Measurements from ENCODE around the gene ZSCAN5C.
"Not testable (repeated sequence)": the region's sequence is repeated elsewhere in the genome, so short reads cannot be mapped to it uniquely, and the experiment has no call there.

The ZSCAN5C gene, protein sequence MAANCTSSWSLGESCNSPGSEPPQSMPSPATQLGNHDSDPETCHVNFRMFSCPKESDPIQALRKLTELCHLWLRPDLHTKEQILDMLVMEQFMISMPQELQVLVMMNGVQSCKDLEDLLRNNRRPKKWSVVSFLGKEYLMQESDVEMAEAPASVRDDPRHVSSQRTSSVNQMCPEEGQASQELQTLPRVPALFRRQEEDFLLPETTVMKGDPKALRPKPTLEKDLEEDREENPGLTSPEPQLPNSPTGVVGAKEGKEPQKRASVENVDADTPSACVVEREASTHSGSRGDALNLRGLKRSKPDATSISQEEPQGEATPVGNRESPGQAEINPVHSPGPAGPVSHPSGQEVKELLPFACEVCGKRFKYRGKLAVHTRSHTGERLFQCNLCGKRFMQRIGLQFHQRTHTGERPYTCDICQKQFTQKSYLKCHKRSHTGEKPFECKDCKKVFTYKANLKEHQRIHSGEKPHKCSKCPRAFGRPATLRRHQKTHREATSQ

DNA sequence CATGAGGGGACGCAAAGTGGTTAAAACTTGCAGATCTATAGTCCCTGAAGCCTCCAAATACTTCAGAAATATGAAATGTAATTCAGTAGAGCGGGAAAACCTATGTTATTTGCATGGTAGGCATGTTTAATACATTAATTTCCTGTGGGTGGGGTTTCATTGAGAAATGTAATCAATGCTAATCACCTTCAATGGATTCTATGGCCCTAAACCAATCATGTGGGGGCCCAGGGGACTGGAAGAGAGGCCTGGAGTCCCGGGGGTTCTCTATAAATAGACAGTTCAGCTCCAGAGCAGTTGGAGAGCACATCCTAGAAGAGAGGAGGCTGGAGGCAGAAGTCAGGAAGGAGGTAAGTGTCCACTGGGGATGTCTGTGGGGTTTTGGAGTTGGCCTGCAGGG lies at the start of gene ZSCAN5C:
Gene ZSCAN5C, plus strand, starts transcription at position 301 of the 400 bp plus-strand sequence. CDS start 3,641 bp downstream, outside the sequence.
- DNase-seq (ENCODE audit: low spot score) = no peak

DNA sequence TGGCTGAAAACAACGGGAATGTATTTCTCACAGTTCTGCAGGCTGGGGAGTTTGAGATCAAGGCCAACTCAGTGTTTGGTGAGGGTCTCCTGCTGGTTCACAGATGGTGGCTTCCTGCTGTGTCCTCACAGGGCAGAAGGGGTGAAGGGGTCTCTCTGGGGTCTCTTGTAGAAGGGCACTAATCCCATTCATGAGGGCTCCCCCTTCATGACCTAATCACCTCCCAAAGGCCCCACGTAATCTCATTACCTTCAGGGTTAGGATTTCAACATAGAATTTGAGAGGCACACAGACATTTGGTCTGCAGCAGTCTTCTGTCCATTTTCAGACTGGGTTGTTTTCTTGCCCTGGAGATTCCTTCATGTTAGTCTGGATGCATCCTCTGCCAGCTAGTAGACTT lies 49.4 kb upstream of the ZSCAN5C start:
- no peak for DNase-seq (ENCODE audit: low spot score)

DNA sequence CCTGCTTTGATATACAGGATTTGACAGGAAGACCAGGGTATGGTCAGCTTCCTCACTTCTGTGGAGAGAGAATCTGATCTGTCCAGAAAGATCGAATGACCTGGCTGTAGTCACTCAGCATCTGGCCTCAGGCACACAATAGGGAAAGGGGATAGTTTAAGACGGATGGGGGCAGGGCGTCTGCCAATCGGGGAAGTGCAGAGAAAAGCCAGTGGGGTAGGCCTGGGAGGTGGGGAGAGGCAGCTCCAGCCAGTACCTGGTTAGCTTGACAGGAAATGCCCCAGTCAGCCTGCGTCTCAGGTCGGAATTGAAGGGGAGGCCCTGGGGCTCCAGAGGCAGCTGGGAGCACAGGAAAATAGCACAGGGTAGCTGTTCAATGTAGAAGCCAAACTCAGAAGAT lies 48.6 kb upstream of the ZSCAN5C start:
- DNase-seq (ENCODE audit: low spot score) = no peak

DNA sequence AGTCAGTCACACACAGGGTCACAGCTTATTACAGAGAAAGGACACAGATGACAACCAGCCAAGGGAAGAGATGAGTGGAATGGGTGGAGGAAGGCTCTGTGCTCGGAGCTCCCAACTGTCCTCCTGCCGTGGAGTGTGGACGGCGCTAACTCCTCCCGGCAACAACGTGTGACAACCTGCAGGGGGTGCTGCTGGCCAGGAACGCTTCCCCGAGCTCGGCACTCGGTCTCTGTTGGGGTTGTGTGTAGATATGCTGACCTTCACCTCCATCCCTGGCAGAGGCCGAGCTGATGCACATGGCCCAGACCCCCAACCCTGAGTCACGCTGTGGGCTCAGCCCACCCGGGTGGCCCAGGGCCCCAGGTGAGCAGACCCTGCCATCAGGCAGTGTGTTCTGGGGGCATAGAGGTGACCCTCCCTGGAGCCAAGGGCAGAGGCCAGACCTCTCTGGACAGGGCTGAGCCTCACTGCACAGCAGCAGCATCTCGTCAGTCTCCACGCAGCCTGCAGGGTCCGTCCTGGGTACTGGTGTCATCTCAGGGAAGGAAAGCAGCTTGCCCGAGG lies 46.9 kb upstream of the ZSCAN5C start:
- DNase-seq (ENCODE audit: low spot score) = no peak

DNA sequence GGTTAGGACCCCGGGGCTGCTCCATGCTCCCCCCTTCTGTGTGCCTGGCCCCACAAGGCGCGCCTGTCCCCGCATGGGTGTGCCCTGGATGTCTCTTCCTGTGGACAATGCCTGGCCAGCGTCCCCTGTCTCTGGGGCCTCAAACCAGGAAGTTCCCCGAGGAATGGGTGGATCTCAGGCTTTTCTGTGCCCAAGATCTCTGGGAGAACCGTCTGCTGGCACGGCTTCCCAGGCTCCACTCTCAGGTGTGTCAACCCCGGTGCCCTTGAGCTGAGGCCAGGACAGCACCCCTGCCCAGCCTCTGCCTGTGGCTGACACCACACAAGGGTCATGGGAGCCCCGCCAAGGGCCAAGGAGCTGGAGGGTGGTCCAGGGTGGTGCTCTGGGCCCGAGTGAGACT lies 45.3 kb upstream of the ZSCAN5C start:
- no peak for DNase-seq (ENCODE audit: low spot score)

DNA sequence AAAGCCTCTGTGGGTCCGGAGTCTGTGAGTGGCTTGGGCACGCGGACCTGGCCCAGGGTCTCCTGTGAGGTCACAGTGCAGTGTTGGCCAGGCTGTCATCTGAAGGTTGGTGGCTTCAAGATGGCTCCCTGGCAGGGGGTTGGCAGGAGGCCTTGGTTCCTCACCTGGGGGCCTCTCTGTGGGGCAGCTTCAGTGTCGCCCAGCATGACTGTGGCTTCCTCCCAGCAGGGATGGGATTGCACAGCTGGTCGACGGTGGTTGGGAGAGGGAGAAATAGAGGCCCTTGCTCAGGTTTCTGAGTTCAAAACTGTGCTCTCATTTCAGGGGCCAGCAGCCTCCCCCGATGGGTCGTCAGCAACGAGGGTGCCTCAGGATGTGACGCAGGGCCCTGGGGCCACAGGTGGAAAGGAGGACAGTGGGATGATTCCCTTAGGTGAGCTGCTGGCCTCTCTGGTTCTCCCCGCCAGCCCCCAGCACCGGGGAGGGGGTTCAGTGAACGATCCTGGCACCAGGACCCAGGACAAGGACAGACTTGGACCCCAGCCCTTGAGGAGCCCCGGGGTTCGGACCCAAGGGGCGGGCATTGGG lies 43.8 kb upstream of the ZSCAN5C start:
- DNase-seq (ENCODE audit: low spot score) = no peak

DNA sequence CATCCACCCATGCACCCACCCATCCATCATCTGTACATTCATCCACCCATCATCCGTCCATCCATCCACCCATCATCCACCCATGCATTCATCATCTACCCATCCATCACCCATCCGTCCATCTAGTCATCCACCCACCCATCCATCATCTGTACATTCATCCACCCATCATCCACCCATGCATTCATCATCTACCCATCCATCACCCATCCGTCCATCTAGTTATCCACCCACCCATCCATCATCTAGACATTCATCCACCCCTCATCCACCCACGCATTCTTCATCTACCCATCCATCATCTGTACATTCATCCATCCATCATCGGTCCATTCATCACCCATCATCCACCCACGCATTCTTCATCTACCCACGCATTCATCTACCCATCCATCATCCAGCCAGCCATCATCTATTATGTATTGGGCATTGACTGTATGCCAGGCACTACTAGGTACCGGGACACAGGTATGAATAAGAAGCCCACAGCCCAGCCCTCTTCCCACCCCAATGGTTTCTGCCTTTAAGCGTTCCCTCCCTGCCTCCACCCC lies 43.0 kb upstream of the ZSCAN5C start:
- no peak for DNase-seq (ENCODE audit: low spot score)

DNA sequence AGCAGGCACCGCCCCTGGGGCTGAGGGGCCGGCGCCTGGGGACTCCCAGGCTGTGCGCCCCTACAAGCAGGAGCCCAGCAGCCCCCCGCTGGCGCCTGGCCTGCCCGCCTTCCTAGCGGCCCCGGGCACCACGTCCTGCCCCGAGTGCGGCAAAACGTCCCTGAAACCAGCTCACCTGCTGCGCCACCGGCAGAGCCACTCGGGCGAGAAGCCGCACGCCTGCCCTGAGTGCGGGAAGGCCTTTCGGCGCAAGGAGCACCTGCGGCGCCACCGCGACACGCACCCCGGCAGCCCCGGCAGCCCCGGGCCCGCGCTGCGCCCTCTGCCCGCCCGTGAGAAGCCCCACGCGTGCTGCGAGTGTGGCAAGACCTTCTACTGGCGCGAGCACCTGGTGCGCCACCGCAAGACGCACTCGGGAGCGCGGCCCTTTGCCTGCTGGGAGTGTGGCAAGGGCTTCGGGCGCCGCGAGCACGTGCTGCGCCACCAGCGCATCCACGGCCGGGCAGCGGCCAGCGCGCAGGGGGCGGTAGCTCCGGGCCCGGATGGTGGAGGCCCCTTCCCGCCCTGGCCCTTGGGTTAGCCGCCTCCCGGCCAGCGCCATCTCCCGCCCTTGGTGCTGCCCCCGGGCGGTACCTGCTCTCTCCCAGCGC lies 42.3 kb upstream of the ZSCAN5C start:
- DNase-seq (ENCODE audit: low spot score) = no peak

DNA sequence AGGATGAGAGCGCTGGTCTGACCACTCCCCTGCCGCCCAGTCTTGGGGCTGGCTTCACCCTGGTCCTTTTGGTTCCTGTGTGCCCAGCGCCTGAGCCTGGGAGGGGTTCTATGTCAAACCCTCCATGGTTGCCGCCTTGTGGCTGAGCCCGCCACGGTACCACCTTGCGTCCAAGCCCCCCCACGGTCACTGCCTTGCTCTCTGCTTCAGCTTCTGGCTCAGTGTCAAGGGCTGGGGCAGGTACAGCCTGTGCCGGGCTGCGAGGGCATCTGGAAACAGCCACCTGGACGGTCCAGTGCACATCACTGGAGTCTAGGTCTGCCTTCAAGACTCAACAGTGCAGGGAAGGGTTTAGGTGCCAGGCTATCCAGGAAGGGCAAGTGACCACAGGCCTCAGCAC lies 40.5 kb upstream of the ZSCAN5C start:
- no peak for DNase-seq (ENCODE audit: low spot score)

DNA sequence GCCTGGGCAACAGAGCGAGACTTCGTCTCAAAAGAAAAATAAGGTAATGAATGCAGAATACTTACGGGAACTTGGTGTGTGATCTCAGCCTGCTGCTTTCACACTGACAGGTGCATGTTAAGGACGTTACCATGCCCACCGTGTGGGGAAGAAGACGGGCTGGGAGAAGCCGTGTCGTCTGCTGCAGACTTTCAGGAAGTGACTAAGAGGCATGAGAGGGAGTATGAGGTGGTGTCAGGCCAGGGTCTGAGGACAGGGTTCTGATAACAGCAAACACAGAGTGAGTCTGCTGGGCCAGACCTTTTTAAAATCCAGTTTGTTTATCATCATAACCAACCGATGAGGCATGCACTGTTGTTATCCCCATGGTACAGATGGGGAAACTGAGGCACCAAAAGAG lies 39.8 kb upstream of the ZSCAN5C start:
- no peak for DNase-seq (ENCODE audit: low spot score)

DNA sequence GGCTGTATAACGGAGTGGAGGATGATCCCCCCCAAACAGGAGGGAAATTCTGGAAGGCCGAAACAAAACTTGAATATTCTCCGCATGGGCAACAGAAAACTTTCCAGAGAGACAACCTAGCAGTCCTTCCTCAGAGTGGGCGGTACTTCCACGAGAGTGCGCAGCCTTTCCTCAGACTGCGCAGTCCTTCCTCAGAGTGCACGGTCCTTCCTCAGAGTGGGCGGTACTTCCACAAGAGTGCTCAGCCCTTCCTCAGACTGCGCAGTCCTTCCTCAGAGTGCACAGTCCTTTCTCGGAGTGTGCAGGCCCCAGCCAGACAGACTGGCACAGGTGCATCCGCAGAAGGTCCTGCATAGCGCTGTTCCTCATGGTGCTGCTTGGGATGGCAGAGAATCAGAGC lies 39.0 kb upstream of the ZSCAN5C start:
- DNase-seq (ENCODE audit: low spot score) = no peak

DNA sequence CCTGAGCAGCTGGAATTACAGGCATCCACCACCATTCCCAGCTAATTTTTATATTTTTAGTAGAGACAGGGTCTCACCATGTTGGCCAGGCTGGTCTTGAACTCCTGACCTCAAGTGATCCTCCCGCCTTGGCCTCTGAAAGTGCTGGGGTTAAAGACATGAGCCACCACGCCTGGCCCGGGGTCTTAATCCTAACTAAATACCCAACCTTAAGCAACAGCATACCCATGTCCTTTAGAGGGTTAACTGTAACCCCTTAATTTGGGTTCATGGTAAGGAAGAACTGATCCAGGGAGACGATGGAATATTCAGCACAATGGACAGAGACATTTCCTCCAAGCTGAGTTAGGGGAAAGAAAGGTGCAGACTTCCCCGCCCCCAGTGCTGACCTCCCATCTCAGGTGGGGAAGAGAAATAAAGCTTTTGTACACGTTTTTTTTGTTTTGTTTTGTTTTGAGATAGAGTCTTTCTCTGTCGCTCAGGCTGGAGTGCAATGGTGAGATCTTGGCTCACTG lies 35.0 kb upstream of the ZSCAN5C start:
- no peak for DNase-seq (ENCODE audit: low spot score)

DNA sequence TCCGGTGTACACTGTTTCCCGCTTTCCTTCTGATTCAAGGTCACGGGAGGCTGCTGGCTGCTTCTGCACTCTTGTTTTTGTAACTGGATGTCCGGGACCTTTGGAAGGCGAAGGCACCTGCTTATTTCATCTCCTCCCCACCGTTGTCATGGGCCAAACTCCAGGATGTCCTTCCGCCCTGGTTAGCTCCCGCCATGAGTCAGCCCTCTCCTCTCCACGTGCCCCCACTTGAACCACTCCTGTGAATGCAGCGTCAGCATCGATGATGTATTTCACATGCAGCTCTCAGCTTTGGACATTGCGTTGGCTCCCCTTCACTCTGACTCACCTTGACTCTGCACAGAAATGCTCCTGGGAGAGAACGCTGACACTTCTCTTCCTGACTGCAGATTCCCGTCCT lies 31.8 kb upstream of the ZSCAN5C start:
- DNase-seq (ENCODE audit: low spot score) = no peak

DNA sequence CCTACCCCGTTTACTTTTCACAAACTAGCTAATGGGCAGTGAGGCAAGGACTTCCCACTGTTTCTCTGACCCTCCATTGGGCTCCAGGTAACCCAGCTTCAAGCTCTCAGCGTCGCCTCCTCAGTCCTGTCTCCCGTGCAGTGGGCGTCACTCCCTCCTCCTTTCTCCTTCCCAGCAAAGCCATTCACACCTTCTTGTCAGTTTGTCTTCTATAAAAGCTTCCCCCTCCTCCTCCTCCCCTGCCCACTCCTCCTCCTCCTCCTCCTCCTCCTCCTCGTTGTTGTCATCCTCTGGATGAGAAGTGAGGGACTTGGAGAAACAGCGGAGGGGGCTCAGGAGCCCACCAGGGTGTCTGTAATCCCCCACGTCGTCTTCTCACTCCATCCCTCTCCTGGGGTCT lies 28.0 kb upstream of the ZSCAN5C start:
- DNase-seq (ENCODE audit: low spot score) = no peak

DNA sequence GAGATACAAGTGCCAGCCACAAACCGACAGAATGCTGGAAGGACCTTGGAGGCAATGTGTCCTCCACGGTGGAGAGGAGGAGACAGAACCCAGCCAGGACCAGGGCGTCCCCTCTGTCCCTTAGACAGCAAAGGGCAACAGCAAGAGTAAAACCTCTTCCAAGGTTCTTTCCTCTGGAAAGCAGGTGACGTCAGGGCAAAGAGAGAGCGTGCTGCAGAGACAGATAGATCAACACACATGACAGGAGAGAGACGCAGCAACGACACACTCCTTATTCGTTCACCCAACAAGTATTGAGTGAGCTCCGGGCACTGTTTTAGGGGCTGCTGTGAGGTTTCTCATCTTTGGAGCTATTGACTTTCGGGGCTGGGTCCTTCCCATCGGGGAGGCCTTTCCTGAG lies 27.5 kb upstream of the ZSCAN5C start:
- DNase-seq (ENCODE audit: low spot score) = no peak

DNA sequence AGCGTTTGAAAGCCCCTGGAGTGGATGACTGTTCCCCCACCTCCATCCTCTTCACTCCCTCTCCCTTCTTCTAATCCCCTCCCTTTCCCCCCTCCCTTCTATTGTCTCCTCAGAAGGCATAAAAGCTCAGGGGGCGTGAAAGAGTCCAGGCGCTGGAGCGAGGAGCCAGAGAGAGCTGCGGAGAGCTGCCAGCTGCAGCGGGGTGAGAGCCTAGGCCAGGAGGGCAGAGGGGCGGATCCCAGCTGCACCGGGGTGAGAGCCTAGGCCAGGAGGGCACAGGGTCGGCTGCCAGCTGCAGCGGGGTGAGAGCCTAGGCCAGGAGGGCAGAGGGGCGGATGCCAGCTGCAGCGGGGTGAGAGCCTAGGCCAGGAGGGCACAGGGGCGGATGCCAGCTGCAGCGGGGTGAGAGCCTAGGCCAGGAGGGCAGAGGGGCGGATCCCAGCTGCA lies 26.2 kb upstream of the ZSCAN5C start, which contains the start of gene GALP:
Gene GALP, plus strand, starts transcription at position 148 of the 447 bp plus-strand sequence. CDS start 1,101 bp downstream, outside the sequence.
- DNase-seq (ENCODE audit: low spot score) = not testable (repeated sequence)

DNA sequence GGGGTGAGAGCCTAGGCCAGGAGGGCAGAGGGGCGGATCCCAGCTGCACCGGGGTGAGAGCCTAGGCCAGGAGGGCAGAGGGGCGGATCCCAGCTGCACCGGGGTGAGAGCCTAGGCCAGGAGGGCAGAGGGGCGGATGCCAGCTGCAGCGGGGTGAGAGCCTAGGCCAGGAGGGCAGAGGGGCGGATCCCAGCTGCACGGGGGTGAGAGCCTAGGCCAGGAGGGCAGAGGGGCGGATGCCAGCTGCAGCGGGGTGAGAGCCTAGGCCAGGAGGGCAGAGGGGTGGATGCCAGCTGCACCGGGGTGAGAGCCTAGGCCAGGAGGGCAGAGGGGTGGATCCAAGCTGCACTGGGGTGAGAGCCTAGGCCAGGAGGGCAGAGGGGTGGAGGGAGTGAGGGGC lies 25.8 kb upstream of the ZSCAN5C start:
- DNase-seq (ENCODE audit: low spot score) = not testable (repeated sequence)

DNA sequence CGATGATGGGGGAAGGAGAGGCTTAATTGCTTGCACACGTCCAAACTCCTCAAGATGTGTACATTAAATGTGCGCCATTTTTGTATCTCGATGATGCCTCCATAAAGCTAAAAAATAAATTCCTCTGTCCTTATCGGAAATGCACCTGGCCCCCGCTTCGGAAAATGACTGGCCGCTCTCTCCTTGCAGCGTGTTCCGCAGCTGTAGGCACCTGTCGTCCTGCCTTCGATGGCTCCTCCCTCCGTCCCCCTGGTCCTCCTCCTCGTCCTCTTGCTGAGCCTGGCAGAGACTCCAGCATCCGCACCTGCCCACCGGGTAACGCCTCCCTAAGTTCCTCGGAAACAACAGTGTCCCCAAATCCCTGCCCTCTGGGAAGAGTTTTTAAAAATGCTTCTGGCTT lies 25.2 kb upstream of the ZSCAN5C start:
- DNase-seq (ENCODE audit: low spot score) = no peak

DNA sequence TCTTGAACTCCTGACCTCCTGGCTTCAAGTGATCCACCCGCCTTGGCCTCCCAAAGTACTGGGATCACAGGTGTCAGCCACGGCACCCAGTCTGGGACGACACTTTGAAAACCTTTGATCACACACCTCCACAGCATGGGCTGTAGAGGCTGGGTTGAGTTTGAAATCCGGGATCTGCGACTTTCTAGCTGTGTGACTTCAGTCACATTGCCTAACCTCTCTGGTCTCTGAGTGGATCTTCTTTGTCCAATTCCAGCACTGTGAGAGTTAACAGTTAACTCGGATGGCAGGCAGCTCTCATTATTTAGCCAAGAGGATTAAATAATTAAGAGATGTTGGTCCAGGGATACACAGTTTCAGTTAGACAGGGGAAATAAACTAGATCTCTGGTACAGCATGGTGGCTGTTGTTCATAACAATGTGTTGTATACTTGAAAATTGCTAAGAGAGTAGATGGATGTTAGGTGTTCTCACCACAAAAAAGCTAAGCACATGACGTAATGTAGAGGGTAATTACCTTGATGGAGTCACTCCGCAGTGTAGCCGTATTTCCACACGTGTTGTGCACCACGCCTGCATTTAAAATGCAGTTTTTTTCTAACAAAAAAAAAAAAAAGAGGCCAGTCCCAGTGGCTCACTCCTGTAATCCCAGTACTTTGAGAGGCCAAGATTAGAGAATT lies 24.4 kb upstream of the ZSCAN5C start:
- no peak for DNase-seq (ENCODE audit: low spot score)

DNA sequence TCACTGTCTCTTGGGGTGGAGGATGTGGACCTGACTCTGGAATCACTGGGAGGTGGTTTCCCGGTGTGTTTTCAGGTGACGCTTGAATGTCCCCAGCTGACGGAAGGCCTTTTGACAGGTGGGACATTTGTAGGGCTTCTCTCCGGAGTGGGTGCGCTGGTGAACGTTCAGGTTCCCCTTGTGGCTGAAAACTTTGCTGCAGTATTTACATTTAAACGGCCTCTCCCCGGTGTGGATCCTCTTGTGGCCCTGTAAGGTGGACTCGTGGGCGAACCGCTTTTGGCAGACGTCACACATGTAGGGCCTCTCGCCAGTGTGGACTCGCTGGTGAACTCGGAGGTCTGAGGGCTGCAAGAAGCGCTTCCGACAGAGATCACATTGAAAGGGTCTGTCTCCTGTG lies 12.3 kb upstream of the ZSCAN5C start:
- no peak for DNase-seq (ENCODE audit: low spot score)

DNA sequence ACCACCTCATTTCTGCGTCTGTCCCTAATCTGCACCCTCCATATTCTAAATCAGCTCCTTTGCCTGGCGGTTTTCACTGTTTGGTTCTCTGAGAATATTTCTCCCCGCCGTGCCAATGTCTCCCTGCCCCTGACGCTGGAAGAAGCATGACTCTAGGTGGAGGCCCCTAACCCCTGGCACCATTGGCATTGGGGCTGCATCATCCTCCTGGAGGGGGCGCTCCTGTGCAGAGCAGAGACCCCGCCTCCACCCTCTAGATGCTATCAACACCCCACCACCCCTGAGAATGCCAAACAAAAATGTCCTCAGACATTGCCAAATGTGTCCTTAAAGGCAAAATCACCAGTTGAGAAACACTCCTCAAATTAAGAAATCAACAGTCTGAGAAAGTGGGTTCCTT lies 11.0 kb upstream of the ZSCAN5C start:
- DNase-seq (ENCODE audit: low spot score) = no peak
